ENCODE data around the gene CAMSAP1. TPM values are rescaled to one million over a fixed set of nuclear protein-coding genes. Genes with fewer than 3 reads are reported as not detected.

The CAMSAP1 gene
- total and polyA plus RNA-seq, 10 of the 15 experiments (the other 5 are each of a cell fraction or from before 2014, with no cell fraction given), result 1.4 to 24.7 (median 8.0) TPM

DNA sequence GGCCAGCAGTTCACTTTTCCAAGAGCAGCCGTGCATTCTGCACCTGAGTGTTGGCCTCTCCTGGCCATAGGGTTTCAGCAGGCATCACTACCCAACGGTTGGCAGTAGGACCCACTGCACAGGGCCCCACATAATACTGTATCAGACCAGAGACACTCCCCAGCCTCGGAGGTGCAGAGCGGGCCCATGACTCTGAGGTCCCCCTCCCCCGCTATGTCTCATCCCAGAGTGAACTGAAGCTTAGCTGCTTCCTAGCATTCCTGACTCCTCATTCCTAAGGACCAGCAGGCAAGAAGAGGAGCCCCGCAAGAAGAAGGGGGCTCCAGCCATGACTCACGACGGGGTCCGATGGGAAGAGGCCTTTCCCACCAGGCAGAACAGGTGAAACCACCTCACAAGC, 67.2 kb downstream of the CAMSAP1 start:
- BruUV-seq (replicated peaks), result no TSS peak
- ChIA-PET RAD21 (ENCODE audit: unreplicated experiment) (no interaction called here), SMC1A (ENCODE audit: uncharacterized antibody, unreplicated experiment) (no interaction called here), CTCF (interaction anchor here (0.6 kb wide), 1 partner anchor 300 kb away, joined by 3 read pairs; no protein-coding TSS in a partner anchor), POLR2A (no interaction called here)
- H3K9me3 ChIP-seq (replicated peaks; ENCODE audit: control insufficient read depth, insufficient read depth, low read length), result no peaks in the 10 kb centered on the region; the same call in 2 of the 3 replicates
- H2AFZ ChIP-seq (ENCODE audit: control insufficient read depth, low read depth, low read length), result no peak overlapping the region
- WGBS (ENCODE audit: insufficient coverage, insufficient replicate concordance, low lambda C conversion rate, missing lambda C conversion rate), result 97% methylated on average over 9 of the region's 9 CpGs
- peaks cover 4 to 8% of the 10 kb centered on the region in 2 experiments; a peak in 3 of 4 replicates for H3K36me3 ChIP-seq (ENCODE audit: control insufficient read depth in 2 of 2, insufficient read depth in 2 of 2, low read length in 1 of 2)
- H3K79me2 ChIP-seq (ENCODE audit: control insufficient read depth, insufficient read depth, low read length), result no peaks in the 10 kb centered on the region; the same call in 1 of the 2 replicates
- no peaks in the 10 kb centered on the region for H3K4me1 ChIP-seq (ENCODE audit: control insufficient read depth, insufficient read depth, low read length)
- in situ Hi-C loops (cut with MboI) (no loop called here), intact Hi-C loops (cut with micrococcal nuclease; ENCODE audit: unreplicated experiment) (no loop called here)
- ATAC-seq, result no peak
- no peak overlapping the region for H3K9ac ChIP-seq (ENCODE audit: control insufficient read depth, insufficient read depth, low read length)
- H3K27me3 ChIP-seq (replicated peaks in 1 of 2; ENCODE audit: control insufficient read depth in 2 of 2, insufficient read depth in 2 of 2, low read length in 1 of 2), result no peaks in the 10 kb centered on the region
- H3K27ac ChIP-seq (ENCODE audit: control insufficient read depth, insufficient read depth), result no peak overlapping the region
- no peak for FAIRE-seq
- H3K4me2 ChIP-seq (ENCODE audit: control insufficient read depth, insufficient read depth), result no peak overlapping the region
- TF ChIP-seq ZBED1 (IDR thresholded peaks at IDR 0.05; ENCODE audit: borderline replicate concordance) (no peak), CHD4 (IDR thresholded peaks at IDR 0.05) (no peak), ZNF622 (IDR thresholded peaks at IDR 0.05) (no peak), ZNF24 (IDR thresholded peaks at IDR 0.05) (no peak), HCFC1 (IDR thresholded peaks at IDR 0.05; ENCODE audit: low read length) (no peak), NRF1 (conservative IDR thresholded peaks at IDR 0.05; ENCODE audit: low read depth, low read length) (no peak), PML (IDR thresholded peaks at IDR 0.05; ENCODE audit: low read length) (no peak)
- TF ChIP-seq, protein P1, sequence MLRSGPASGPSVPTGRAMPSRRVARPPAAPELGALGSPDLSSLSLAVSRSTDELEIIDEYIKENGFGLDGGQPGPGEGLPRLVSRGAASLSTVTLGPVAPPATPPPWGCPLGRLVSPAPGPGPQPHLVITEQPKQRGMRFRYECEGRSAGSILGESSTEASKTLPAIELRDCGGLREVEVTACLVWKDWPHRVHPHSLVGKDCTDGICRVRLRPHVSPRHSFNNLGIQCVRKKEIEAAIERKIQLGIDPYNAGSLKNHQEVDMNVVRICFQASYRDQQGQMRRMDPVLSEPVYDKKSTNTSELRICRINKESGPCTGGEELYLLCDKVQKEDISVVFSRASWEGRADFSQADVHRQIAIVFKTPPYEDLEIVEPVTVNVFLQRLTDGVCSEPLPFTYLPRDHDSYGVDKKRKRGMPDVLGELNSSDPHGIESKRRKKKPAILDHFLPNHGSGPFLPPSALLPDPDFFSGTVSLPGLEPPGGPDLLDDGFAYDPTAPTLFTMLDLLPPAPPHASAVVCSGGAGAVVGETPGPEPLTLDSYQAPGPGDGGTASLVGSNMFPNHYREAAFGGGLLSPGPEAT (IDR thresholded peaks at IDR 0.05; ENCODE audit: low read depth), result no peak
- TF ChIP-seq, protein P2, sequence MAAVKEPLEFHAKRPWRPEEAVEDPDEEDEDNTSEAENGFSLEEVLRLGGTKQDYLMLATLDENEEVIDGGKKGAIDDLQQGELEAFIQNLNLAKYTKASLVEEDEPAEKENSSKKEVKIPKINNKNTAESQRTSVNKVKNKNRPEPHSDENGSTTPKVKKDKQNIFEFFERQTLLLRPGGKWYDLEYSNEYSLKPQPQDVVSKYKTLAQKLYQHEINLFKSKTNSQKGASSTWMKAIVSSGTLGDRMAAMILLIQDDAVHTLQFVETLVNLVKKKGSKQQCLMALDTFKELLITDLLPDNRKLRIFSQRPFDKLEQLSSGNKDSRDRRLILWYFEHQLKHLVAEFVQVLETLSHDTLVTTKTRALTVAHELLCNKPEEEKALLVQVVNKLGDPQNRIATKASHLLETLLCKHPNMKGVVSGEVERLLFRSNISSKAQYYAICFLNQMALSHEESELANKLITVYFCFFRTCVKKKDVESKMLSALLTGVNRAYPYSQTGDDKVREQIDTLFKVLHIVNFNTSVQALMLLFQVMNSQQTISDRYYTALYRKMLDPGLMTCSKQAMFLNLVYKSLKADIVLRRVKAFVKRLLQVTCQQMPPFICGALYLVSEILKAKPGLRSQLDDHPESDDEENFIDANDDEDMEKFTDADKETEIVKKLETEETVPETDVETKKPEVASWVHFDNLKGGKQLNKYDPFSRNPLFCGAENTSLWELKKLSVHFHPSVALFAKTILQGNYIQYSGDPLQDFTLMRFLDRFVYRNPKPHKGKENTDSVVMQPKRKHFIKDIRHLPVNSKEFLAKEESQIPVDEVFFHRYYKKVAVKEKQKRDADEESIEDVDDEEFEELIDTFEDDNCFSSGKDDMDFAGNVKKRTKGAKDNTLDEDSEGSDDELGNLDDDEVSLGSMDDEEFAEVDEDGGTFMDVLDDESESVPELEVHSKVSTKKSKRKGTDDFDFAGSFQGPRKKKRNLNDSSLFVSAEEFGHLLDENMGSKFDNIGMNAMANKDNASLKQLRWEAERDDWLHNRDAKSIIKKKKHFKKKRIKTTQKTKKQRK (IDR thresholded peaks at IDR 0.05; ENCODE audit: low read depth, low read length), result no peak
- DNase-seq (ENCODE audit: low read depth, low spot score), result no peak
- H3K4me3 ChIP-seq, result no peak overlapping the region
- H4K20me1 ChIP-seq (ENCODE audit: control insufficient read depth, insufficient read depth), result no peaks in the 10 kb centered on the region
